HepG2 (cell line): ENCODE data around the gene TBC1D2B.

Experiments
- JUNB ChIP-seq: sonication (generic); formaldehyde crosslinking; IDR thresholded peaks from 2 replicates; pipeline ENCODE4 v1.8.0; 2022; ENCODE audit warnings: missing genetic modification reagents, mild to moderate bottlenecking, borderline replicate concordance
- KDM1A ChIP-seq: IDR thresholded peaks from 2 replicates; pipeline ENCODE4 v1.6.1; 2016; ENCODE audit warnings: missing compliant biosample characterization
- PHF20 ChIP-seq: sonication (generic); formaldehyde crosslinking; IDR thresholded peaks from 2 replicates; pipeline ENCODE4 v1.5.0; 2020; ENCODE audit warnings: mild to moderate bottlenecking, missing genetic modification reagents
- PHF8 ChIP-seq: sonication (generic); formaldehyde crosslinking; IDR thresholded peaks from 2 replicates; pipeline ENCODE4 v1.5.0; 2020; ENCODE audit warnings: missing genetic modification reagents
- POLR2A ChIP-seq, 2 experiments: IDR thresholded peaks; 2 replicates each; pipeline ENCODE4 v1.6.1; 2011; ENCODE audit warnings: low read depth in 2 of 2, low read length in 2 of 2, mild to moderate bottlenecking in 1 of 2, moderate library complexity in 1 of 2; ENCODE audit not compliant: insufficient read depth in 1 of 2
- TGIF2 ChIP-seq: IDR thresholded peaks from 2 replicates; pipeline ENCODE4 v1.6.1; 2016; ENCODE audit warnings: control low read depth, missing compliant biosample characterization
- TF ChIP-seq, protein P1 (sequence below): sonication (generic); formaldehyde crosslinking; IDR thresholded peaks from 2 replicates; pipeline ENCODE4 v1.8.1; 2023; ENCODE audit warnings: mild to moderate bottlenecking, inconsistent platforms, moderate library complexity, missing genetic modification reagents, borderline replicate concordance
- TF ChIP-seq, protein P2 (sequence below): sonication (generic); formaldehyde crosslinking; IDR thresholded peaks from 2 replicates; pipeline ENCODE4 v1.4.0; 2020; ENCODE audit warnings: missing genetic modification reagents
- TF ChIP-seq, protein P3 (sequence below): sonication (generic); formaldehyde crosslinking; IDR thresholded peaks from 2 replicates; pipeline ENCODE4 v1.5.1; 2020; ENCODE audit warnings: mild to moderate bottlenecking, moderate library complexity, missing genetic modification reagents
- TF ChIP-seq, protein P4 (sequence below): sonication (generic); formaldehyde crosslinking; IDR thresholded peaks from 2 replicates; pipeline ENCODE4 v1.4.0; 2020; ENCODE audit warnings: missing genetic modification reagents

DNA sequence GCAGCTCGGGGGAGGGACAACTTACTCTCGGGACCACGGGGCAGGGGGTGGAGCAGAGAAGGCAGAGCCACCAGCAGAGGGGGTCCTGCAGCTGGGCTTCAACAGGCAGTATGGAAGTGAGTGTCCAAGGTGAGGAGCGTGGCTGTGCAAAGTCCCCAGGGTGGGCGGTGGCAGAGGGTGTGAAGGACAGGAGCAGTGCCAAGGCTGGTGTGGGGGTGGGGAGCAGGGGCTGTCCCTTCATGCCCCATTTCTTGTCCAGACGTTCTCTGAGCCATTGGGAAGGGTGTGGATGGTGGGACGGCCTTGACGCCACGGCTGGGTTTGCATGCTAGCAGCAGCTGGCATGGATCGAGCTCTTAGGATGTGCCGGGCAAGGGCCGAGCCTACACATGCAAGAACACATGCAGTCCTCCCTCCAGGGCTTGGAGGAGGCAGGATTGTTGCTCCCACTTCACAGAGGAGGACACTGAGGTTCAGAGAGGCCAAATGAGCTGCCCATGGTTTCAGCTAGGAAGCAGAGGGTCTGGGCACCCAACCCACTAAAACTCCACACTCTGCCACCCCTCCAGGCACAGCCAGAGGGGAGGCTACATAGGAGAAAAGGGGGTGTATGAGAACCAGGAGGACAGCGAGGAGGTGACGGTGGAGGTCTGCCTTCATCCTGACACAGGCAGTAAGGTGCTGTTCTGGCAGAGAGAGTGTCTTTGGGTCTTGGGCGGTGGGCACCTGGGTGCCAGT lies 93.6 kb downstream of the TBC1D2B start:
- no peak for TF ChIP-seq POLR2A (IDR thresholded peaks at IDR 0.05; ENCODE audit: insufficient read depth in 1 of 2, low read depth in 2 of 2, low read length in 2 of 2)
- TF ChIP-seq, protein P1, sequence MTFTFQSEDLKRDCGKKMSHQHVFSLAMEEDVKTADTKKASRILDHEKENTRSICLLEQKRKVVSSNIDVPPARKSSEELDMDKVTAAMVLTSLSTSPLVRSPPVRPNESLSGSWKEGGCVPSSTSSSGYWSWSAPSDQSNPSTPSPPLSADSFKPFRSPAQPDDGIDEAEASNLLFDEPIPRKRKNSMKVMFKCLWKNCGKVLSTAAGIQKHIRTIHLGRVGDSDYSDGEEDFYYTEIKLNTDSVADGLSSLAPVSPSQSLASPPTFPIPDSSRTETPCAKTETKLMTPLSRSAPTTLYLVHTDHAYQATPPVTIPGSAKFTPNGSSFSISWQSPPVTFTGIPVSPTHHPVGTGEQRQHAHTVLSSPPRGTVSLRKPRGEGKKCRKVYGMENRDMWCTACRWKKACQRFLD = no peak
- TF ChIP-seq, protein P2, sequence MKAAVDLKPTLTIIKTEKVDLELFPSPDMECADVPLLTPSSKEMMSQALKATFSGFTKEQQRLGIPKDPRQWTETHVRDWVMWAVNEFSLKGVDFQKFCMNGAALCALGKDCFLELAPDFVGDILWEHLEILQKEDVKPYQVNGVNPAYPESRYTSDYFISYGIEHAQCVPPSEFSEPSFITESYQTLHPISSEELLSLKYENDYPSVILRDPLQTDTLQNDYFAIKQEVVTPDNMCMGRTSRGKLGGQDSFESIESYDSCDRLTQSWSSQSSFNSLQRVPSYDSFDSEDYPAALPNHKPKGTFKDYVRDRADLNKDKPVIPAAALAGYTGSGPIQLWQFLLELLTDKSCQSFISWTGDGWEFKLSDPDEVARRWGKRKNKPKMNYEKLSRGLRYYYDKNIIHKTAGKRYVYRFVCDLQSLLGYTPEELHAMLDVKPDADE (CRISPR knock-in tag) = no peak
- TF ChIP-seq PHF8 (CRISPR knock-in tag) = no peak
- TF ChIP-seq, protein P3, sequence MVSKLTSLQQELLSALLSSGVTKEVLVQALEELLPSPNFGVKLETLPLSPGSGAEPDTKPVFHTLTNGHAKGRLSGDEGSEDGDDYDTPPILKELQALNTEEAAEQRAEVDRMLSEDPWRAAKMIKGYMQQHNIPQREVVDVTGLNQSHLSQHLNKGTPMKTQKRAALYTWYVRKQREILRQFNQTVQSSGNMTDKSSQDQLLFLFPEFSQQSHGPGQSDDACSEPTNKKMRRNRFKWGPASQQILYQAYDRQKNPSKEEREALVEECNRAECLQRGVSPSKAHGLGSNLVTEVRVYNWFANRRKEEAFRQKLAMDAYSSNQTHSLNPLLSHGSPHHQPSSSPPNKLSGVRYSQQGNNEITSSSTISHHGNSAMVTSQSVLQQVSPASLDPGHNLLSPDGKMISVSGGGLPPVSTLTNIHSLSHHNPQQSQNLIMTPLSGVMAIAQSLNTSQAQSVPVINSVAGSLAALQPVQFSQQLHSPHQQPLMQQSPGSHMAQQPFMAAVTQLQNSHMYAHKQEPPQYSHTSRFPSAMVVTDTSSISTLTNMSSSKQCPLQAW (CRISPR knock-in tag) = no peak
- no peak for TF ChIP-seq PHF20 (CRISPR knock-in tag)
- TF ChIP-seq TGIF2 (CRISPR knock-in tag) = no peak
- TF ChIP-seq, protein P4, sequence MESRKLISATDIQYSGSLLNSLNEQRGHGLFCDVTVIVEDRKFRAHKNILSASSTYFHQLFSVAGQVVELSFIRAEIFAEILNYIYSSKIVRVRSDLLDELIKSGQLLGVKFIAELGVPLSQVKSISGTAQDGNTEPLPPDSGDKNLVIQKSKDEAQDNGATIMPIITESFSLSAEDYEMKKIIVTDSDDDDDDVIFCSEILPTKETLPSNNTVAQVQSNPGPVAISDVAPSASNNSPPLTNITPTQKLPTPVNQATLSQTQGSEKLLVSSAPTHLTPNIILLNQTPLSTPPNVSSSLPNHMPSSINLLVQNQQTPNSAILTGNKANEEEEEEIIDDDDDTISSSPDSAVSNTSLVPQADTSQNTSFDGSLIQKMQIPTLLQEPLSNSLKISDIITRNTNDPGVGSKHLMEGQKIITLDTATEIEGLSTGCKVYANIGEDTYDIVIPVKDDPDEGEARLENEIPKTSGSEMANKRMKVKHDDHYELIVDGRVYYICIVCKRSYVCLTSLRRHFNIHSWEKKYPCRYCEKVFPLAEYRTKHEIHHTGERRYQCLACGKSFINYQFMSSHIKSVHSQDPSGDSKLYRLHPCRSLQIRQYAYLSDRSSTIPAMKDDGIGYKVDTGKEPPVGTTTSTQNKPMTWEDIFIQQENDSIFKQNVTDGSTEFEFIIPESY (CRISPR knock-in tag) = no peak
- no peak for TF ChIP-seq KDM1A (CRISPR knock-in tag)
- TF ChIP-seq JUNB (CRISPR knock-in tag) = no peak
